Measurements from ENCODE around the gene ASTL. TPM values are rescaled to one million over a fixed set of nuclear protein-coding genes. Genes with fewer than 3 reads are reported as not detected.

Gene ASTL
- total RNA-seq, 1 experiment from 2014 or later = 2.6 TPM

DNA sequence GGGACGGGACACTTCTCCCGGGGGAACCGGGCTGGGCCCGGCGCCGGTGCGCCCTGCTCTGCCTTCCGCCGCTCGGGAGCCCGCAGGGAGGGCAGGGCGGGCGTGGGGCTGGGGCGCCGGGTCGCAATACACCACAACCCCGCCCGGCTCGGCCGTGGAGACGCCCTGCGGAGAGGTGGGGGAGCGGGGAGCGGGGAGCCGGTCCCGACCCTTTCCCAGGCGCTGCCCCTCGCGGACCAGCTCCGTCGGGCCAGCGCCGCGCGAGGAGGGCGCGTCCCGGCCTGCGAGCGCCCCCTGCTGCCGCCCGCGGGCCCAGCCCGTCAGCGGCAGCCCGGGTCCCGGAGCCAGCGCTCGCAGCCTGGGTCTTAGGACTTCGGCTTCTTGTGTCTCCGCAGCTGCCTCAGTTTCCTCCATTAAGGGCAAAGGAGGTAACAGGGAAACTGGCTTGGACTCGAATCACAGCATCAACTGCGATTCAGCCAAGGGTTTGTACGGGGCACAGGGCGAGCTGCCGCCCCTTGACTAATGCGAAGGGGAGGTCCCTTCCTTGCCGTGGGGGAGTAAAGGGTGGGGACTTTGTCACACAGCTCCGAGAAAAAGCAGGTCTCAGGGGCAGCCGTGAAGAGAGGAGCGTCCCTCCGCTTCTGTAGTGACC is 21.3 kb downstream of the ASTL start:
- in situ Hi-C loops (cut with HindIII; ENCODE audit: low sequenced_read_pairs) = no loop called here
- peak; percentile 43 for DNase-seq (ENCODE audit: low spot score)

DNA sequence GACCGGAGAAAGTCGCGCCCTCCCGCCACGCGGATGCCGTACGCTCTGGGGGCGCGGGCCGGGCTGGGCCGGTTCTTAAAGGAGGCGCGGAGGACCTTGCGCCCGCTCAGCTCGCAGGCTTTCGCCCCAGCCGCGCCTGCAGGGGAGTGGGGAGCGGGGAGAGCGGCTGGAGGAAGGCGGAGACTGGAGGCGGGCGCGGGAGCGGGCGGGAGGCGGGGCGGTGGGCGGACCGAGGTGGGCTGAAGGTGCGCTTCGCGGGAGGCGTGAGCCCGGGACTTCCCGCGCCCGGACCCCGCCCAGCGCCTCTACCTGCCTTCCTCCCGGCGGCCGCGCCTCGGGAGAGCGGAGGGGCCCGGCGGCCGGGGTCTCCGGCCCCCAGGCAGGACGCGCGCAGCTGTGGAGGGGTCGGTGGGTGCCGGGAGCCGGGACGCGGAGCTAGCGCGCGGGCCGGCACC is 21.9 kb downstream of the ASTL start, which contains the start of gene ADRA2B:
Gene ADRA2B (minus strand): TSS at position 148 of the 455 bp plus-strand sequence. CDS start 422 bp downstream, outside the sequence.
- no peak for DNase-seq (ENCODE audit: low spot score)
- in situ Hi-C loops (cut with HindIII; ENCODE audit: low sequenced_read_pairs) = no loop called here

DNA sequence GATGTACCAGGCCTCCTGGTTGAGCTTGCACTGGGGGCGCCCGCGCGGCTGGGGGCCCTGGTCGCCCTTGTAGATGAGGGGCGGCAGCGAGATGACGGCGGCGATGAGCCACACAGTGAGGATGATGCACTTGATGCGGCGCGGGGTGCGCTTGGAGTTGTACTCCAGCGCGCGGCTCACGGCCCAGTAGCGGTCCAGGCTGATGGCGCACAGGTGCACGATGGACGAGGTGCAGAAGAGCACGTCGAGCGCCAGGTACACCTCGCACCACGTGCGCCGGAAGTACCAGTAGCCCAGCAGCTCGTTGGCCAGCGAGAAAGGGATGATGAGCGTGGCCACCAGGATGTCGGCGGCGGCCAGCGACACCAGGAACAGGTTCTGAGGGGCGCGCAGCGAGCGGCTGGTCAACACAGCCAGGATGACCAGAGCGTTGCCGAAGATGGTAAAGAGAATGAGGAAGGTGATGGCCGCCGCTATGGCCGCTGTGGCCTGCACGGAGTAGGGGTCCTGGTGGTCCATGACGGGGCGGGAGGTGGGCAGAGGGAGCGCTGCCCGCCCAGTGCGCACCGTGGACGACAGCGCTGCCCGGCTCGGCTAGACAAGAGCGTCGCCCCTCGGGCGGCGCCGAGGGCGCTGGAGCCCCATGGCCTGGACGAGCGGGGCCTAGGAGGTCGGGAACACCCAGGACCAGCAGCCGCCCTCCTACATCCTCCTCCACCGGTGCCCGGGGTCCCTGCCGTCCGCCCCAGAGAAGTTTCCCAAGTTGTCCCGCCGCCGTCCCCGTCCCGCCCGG is 22.5 kb downstream of the ASTL start:
- in situ Hi-C loops (cut with HindIII; ENCODE audit: low sequenced_read_pairs) = no loop called here
- no peak for DNase-seq (ENCODE audit: low spot score)

DNA sequence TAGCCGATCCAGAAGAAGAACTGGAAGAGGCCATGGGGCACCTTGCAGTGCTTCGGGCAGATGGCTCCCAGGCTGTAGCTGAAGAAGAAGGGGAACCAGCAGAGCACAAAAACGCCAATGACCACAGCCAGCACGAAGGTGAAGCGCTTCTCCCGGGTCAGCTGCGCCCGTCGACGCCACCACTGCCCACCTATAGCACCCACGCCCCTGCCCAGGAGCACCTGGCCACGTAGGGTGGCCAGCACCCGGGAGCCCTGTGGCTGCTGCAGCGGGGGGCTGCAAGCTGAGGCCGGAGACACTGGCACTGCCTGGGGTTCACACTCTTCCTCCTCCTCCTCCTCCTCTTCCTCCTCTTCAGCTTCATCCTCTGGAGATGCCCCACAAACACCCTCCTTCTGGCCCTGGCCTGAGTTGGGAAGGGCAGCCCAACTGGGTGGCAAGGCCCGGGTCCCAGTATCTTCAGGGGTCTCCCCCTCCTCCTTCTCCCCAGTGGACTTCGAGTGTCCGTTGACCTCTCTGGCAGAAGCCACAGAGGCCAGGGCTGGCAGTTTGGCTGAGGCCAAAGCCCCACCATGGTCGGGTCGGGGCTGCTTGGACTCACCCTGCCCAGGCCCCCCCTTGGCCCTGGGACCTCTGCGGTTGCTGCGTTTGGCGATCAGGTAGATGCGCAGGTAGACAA is 23.3 kb downstream of the ASTL start:
- no peak for DNase-seq (ENCODE audit: low spot score)
- in situ Hi-C loops (cut with HindIII; ENCODE audit: low sequenced_read_pairs) = no loop called here

DNA sequence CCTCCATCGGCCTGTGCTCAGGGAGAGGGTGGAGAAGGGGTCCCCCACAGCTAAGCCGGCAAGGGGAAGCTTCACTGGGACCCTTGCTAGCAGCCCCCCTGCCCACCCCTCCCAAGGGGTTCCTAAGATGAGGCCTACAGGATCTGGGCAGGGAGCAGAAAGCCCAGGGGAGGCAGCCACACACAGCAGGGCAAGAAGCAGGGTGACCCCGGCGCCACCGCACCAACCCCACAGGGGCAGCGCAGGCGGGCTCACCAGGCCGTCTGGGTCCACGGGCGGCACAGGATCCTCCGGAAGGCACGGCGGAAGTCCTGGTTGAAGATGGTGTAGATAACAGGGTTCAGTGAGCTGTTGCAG is 23.8 kb downstream of the ASTL start:
- in situ Hi-C loops (cut with HindIII; ENCODE audit: low sequenced_read_pairs) = no loop called here
- no peak for DNase-seq (ENCODE audit: low spot score)

DNA sequence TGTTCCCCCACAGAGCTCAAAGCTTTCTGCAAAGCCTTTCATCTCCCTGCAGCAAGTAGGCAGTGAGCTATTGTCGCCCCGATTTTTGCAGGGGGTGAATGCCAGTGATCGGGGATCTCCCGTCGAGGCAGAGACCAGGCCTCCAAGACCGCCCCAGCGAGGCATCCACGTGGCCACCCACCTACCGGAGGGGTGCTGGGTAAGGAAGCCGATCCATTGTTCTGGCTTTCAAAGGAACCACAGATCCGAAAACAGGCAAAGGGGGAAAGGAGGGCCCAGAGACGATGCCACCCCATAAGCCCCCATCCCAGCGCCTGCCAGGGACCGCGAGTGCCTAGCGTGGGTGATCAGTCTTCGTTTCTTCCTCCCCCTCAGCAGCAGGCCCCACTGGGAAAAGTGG is 24.4 kb downstream of the ASTL start:
- in situ Hi-C loops (cut with HindIII; ENCODE audit: low sequenced_read_pairs) = no loop called here
- DNase-seq (ENCODE audit: low spot score) = no peak

DNA sequence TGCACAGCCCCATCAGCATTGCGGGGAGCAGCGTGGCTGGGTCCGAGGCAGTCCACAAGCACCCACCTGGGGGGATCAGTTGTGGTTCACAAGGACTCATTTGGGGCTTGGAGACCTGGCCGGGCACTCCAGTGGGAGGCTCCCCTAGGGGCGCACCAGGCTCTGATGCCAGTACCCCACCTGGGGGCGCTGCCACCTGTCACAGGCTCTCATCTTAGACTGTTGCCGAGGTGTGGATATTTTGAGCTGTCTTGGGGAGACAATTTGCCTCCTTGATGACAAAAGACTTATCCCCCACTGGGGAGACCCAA is 25.0 kb downstream of the ASTL start:
- no peak for DNase-seq (ENCODE audit: low spot score)
- in situ Hi-C loops (cut with HindIII; ENCODE audit: low sequenced_read_pairs) = no loop called here

DNA sequence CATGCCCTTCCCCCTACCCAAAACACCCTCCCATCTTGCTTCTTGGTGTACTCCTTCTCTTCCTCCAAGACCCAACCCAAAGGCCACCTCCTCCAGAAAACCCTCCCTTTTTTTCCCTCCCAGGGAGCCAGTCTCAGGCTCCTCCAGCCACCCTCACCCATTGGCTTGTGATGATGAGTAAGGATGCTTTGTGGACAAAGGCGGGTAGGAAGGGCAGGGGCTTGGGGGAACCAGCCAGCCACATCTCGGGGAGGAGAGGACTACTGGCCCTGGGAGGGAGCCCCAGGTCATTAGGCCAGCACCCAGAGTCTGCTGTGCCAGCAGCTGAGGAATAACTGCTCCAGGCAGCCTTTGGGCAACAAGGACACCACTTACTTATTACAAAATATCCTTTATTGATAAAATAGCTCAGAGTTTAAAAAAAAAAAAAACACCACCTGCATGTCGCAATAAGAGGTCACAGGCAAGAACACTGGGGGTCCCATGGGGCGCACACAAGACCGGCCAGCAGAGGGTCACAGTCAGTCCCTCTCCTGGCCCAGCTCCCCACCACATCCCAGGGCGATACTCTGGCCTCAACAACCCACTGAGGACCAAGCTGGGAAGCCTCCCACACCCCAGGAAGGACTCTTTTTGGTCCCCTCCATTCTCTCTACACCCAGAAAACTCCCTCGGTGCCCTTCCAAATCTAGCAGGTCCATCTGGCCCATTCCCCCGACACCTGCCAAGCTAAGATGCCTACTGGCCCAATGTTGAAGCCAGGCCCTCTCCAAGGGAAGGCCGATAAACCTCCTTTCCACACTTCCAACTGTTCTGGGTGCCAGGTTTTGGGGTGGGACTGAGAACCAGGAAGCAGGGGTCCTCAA is 25.6 kb downstream of the ASTL start:
- peak; percentile 50 for DNase-seq (ENCODE audit: low spot score)
- in situ Hi-C loops (cut with HindIII; ENCODE audit: low sequenced_read_pairs) = no loop called here

DNA sequence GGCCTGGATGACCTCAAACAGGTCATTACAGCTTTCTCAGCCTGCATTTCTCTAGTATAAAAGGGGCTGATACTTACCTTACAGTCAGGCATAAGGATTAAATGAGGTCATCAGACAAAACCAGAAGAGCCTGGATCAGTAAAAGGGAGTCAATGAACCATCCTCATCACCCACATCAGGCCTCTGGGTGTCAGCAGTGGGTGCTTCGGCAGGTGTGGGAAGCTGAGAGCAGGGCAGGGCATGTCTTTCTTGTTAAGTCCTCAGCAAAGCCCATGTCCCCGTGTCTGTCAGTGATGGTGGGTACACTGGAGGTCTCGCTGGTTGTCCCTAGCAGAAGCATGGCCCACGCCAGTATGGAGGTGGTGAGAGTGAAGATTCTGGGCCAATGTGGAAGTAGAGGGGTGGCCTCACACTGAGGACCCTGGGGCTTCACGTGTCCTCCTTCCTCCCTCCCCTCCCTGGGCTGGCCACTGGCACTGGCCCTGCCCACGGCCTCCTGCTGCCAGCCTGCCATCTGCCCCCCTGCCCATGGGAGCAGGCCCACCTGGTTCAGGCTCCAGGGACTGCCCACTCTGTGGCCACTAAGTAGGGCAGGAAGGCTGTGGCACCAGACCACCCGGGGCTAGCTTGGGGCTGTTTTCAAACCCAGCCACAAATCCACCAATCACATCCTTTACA is 26.3 kb downstream of the ASTL start:
- in situ Hi-C loops (cut with HindIII; ENCODE audit: low sequenced_read_pairs) = no loop called here
- DNase-seq (ENCODE audit: low spot score) = no peak

DNA sequence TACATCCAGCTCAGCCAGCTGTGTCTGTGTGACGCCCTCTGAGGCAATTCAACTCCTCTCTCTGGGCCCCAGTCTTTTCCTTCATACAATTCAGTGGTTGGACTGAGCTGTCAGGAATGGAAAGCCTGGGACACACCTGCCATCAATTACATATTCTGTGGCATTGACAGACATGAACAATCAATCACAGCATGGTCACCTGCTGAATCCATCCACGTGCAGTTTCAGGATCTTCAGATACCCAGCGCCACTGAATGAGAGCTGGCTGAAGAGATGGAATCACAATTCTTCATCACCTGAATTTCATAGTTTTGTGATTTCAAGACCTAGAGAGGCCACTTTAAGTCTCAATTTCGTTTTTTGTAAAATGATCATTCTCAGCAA is 27.1 kb downstream of the ASTL start:
- DNase-seq (ENCODE audit: low spot score) = no peak
- in situ Hi-C loops (cut with HindIII; ENCODE audit: low sequenced_read_pairs) = no loop called here

DNA sequence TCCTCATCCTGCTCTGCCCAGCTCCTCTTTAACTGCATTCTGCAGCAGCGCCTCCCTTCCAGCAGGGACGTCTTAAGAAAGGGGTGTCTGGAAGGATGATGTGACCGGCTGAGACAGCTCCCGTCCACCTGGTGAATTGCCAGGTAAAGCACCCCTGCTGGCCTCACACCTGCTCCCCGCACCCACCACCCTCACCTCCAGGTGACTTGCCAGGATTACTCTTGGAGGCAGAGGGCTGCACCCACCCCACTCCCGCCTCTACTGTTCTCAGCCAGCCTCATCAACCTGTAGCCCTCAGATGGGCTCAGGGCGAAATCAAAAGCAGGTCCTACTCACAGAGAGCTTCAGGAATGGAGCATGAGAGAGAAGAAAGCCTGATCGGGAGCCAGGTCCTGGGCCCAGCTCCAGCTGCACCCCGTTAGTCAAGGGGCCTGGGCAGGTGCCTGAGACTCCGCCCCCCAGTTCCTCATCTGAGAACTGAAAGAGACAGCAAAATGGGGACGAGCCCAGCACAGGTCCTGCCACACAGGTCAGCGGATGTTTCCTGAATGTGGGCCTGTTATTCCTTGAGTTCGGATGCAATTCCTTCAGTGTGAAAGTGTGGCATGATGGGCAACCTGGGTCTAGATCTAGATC is 27.6 kb downstream of the ASTL start:
- DNase-seq (ENCODE audit: low spot score) = no peak
- in situ Hi-C loops (cut with HindIII; ENCODE audit: low sequenced_read_pairs) = no loop called here

DNA sequence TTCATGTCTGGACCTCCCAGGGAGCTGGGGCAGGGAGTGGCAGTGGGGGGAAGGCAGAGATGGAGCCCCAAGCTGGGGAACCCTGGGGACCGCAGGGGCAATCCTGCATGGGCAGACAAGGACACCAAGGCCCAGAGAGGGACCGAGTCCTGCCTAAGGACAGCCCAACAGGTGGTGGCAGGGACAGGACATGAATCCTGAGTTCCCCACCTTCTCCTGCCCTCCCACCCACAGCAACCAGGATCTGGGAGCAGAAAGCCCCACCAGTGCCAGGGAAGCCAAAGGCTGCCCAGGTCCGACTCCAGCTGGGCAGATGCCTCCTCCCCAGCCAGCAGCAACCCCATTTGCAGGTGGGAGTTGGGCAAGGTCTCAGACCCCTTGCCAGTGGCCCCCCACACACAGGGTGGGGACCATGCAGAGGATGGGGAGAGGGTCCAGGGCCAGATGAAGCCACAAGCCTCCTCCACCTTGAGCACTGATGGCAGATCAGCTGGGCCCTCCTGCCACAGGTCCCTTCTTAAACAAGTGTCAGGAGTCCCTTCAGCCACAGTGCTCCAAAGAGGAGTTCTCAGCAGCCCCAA is 28.3 kb downstream of the ASTL start:
- in situ Hi-C loops (cut with HindIII; ENCODE audit: low sequenced_read_pairs) = no loop called here
- DNase-seq (ENCODE audit: low spot score) = no peak

DNA sequence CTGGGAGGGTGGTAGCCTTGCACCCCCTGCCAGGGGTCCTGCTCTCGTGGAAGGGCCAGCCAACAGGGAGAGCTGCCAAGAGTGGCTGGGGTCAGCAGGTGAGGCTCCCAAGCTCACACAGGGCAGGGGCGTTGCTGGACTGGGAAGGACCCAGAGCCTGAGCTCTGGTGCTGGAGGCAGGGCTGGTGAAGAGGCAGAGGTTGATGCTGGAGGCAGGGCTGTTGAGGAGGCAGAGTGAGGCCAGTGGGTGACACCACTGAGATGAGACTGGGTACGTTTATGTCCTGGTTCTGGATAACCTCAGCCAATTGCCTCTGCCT is 29.0 kb downstream of the ASTL start:
- in situ Hi-C loops (cut with HindIII; ENCODE audit: low sequenced_read_pairs) = no loop called here
- no peak for DNase-seq (ENCODE audit: low spot score)

DNA sequence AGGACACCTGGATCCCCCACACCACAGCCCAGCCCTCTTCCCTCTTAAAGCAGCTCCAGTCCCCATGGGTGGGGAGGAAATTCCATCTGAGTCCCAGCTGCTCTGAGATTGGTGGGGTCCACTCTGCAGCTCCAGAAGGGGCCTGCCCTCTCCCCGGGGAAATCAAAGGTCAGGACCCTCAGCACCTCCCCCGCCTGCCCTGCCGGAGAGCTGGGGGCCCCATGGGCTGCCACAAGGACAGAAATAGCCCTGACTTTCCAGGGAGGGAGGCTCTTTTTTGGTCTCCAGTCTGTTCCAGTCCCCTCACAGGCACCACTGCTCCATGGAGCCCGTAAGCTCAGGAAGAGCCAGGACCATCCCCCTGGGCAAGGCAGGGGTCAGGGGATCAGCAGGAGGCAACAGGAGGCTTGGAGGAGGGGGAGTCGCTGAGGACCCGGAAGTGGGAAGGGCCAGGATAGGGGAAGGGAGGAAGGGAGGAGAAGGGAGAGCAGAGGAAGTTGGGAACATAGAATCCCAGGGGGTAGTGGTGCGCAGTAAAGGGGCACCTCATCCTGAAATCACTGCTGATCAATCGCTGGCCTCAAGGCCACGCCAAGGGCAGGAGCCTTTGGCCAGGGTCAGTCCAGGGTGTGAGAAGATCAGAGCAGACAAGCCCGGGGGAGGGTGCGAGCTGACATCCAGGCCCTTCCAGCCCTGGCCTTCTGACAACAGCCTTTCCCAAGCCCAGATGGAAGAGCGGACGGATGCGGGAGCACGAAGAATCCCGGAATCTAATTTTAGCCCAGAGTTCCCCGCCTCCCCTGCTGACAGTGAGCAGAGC is 29.6 kb downstream of the ASTL start:
- DNase-seq (ENCODE audit: low spot score) = peak; percentile 86
- in situ Hi-C loops (cut with HindIII; ENCODE audit: low sequenced_read_pairs) = no loop called here

DNA sequence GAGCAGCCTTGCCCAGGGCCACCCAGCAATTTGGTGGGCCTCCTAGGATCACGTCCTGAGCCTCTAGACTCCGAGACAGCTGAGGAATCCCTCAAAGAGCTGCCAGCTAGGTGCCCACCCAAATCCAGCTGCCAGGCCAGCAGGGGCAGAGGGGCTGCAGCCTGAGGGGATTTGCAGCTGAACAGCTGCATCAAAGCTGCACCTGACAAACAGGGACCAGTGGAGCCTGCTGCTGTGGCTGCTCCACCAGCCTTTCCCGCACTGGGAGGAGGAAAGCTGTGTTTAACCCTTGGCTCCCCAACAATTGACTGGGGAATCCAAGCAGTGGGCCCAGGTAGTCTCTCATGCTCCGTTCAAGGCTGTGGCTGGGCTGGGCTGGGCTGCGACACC is 30.2 kb downstream of the ASTL start:
- no peak for DNase-seq (ENCODE audit: low spot score)
- in situ Hi-C loops (cut with HindIII; ENCODE audit: low sequenced_read_pairs) = no loop called here

DNA sequence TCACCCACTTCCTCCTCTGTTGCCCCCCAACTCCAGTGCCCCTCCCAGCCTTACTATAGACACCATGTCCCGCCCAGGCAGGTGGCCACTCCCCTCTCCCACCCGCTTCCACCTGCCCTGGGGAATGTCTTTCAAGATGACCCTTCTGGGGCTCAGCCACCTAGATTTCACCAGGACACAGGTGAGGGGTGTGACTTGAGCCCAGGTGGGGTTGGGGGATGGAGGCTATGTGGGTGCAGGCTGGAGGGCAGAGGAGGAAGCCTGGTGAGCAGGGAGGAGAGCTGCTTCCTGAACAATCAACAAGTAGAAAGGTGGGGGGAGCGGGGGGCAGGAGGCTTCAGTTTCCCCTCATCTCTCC is 30.6 kb downstream of the ASTL start:
- no peak for DNase-seq (ENCODE audit: low spot score)
- in situ Hi-C loops (cut with HindIII; ENCODE audit: low sequenced_read_pairs) = no loop called here

DNA sequence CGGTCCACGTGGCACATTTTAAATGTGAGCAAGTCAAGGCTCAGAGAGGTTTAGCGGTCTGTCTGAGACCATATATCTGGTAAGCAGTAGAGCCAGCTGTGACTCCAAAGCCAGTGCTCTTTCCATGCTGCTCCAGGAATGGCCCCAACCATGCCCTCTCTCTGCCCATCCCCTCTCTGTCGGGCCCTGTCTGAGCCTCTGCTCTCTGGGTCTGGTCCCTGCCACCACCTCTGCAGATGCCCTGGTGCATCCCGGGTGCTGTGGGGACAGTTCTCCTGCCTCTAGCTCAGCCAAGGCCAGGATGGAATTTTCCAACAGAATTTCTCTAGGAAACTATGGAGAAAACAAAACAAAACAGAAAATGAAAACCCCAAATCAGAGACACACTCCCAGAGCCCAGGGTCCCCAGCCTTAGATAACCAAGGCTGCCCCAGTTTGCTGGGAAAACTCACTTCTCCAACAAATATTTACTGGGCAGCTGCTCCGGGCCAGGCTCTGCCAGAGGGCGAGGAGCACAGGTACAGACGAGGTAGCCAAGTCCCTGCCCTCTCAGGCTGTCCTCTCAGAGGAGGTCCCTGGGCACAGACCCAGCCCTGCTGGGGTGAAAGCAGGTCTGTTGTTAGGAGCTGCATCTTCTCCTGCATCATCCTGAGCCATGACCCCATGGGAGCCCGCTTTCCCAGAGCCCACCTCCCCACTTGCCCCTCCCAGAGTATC is 31.2 kb downstream of the ASTL start:
- DNase-seq (ENCODE audit: low spot score) = peak; percentile 89
- in situ Hi-C loops (cut with HindIII; ENCODE audit: low sequenced_read_pairs) = no loop called here
